Medulla oblongata (tissue), 1 donor: ENCODE results near the gene DMAC2.
"Not testable (repeated sequence)": the region's sequence is repeated elsewhere in the genome, so short reads cannot be mapped to it uniquely, and the experiment has no call there.

Source experiments
- DNase-seq: peaks from one replicate; pipeline ENCODE4 v3.0.0-alpha.2; 2015; ENCODE audit errors: extremely low spot score

The DMAC2 gene

DNA sequence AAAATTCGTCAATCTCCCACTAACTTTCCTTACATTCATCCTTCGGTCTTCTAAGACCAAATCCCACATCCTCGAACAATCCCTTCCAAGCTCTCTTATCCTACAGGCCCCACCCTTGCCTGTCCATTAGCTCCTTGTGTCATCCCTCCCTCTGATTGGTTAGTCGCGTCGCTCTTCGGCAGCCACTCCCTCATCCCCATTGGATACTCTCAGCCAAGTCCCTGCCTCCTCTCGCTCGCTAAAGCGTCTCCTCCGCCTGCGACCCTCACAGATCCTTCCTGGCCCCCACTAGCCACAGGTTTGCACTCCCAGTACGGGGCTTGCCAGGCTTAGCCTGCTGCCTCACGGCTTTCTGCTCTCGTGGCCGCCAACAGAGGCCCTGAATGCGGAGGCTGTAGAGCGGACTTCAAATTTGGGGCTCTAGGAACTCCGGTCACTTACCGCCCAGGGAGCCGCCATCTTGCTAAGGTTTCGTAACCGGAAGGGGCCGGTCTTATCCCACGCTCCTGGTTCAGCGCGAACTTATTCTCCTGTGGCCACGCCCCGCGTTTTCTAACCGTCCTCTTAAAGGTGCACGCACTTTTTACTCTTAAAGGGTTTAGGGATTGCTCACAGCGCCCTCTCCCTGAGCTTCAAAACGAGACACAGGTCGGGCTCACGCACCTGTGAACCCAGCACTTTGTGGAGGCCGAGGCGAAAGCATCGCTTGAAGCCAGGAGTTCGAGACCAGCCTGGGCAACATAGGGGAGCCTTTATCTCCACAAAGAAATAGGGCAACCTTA lies at the start of gene DMAC2:
TSS of gene DMAC2 (minus strand) at position 472 of the 782 bp plus-strand sequence. CDS start at position 459, 13 bp downstream.
- DNase-seq, result peak; percentile 98

GRCh38 chr19:41486953-41487352 lies 47.2 kb upstream of the DMAC2 start:
- not testable (repeated sequence) for DNase-seq

GRCh38 chr19:41484822-41485221 lies 45.1 kb upstream of the DMAC2 start:
- no peak for DNase-seq

DNA sequence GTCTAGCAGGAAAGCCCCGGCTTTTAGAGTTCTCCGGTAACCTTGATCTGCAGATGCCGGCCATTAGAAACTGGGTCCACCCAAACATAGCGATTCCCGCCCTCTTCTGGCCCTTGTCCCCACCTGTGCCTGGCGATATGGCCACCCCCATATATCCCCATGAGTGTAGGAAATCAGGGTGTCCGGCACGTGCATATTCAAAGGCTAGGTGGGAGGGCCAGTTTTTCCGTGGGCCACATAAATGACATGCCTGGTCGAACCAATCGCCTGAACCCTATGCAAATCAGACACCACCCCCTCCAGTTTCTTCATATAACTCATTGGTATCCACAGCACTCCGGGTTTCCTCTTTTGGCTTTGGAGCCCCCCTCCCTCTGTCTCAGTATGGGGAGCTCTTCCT lies 40.6 kb upstream of the DMAC2 start:
- DNase-seq, result no peak

DNA sequence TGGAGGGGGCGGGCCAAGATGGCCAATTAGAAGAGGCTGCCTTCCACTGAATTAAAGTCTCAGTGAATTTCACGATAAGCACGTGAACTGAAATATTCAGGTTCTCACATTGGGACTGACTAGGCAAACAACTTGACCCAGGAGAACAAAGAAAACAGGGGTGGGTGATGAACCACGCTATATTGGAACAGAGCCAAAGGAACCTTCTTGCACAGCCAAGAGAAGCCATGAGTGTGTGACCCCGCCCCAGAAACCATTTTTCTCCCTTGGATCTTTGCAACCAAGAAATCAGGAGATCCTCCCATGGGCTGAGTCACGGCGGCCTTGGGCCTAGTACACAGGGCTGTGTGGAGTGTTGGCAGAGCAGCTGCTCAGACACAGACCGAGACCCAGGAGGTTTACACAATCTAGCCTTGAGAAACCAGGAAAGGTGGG lies 40.1 kb upstream of the DMAC2 start:
- DNase-seq, result no peak

DNA sequence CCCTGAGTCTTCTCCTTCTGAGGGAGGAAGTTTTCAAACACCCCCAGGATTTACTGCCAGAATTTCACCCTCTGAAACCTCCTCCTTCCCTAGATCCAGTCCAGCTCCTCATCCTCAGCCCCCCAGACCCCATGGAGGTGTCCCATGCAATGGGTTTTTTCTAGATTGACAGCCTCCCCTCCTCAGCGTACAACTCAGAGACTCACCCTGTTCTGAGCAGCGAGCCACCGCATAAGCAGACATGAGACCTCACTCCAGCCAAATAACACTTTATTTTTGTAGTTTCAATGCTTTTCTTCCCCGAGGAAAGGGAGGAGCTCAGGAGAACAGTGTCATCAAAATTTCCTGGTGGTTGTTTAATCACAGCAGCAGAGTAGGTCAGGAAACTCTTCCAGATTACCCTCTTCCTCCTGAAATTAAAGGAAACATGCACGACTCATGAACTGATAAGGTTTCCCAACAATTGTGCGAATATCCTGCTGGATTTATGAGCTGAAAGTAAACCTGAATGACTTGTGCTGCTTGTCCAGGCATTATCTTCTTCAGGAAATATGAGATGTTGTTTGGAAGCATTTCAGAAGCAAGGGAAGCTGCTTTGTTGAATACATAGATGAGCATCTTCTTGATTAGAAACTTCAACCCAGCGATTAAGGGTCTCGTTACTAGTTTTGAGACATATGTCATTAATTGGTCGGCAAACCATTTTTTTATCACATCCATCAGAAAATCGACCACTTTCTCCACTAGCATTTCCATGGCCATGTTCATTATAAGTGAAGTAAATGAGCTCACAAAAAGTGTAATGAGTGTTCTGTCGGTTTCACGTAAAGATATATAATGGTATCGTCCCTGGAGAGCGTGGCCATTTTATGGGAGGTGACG lies 39.4 kb upstream of the DMAC2 start:
- no peak for DNase-seq

GRCh38 chr19:41478171-41478570 lies 38.5 kb upstream of the DMAC2 start:
- DNase-seq, result no peak

GRCh38 chr19:41476583-41476982 lies 36.9 kb upstream of the DMAC2 start:
- DNase-seq, result no peak

DNA sequence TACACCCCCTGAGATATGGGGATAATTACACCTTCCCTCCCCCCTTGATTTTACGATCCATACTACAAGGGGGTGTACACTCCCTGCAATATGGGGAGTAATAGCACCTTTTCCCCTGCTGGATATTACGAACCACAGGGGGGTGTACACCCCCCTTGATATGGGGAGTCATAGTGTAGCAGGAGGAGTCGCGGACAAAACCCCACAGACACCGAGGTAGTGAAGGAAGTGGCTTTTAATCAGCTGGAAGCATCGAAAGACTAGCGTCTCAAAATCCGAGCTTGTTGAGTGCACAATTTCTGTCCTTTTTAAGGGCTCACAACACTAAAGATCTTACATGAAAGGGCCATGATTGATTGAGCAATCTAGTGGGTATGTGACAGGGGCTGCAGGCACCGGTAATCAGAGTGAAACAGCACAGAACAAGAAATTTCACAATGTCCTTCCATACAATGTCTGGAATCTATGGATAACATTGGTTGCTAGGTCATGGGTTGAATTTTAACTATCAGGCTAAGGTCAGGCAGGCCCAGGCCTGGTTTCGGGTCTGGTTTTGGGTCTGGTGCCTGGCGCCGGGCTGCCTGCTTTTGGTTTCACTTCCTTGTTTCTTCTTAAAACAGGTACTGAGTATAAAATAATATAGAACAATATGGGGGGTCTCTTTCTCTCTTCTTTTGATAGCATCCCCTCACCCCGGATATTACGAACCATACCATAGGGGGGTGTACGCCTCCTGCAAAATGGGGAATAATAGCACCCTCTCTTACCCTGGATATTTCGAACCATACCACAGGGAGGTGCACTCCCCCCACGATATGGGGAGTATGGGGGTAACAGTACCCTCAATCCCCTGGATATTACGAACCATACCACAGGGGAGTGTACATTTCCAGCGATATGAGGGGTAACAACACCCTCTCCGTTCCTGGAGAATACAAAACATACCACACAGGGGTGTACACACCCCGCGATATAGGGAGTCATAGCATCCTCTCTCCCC lies 23.8 kb upstream of the DMAC2 start:
- not testable (repeated sequence) for DNase-seq

DNA sequence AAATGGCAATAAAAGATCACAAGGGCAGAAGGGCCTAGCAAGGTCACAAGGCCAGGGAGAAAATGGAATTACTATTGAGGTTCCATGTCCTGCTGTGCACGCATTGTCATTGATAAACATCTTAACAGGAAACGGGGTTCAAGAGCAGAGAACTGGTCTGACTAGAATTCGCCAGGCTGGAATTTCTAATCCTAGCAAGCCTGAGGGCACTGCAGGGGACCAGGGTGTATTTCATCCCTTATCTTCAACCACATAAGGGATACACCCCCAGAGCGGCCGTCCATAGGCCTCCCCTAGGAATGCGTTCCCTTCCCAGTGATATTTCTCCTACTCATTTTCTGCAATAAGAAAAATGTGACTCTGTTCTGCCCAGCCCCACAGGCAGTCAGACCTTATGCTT lies 22.8 kb upstream of the DMAC2 start:
- no peak for DNase-seq

- DNase-seq, result no peak
Observed at GRCh38 chr19:41457241-41457640, 17.5 kb upstream of the DMAC2 start.

- DNase-seq, result no peak
Observed at GRCh38 chr19:41456342-41456918, 16.7 kb upstream of the DMAC2 start.

GRCh38 chr19:41455936-41456335 lies 16.2 kb upstream of the DMAC2 start:
- no peak for DNase-seq

GRCh38 chr19:41452584-41453275 lies 13.0 kb upstream of the DMAC2 start:
- DNase-seq, result no peak

DNA sequence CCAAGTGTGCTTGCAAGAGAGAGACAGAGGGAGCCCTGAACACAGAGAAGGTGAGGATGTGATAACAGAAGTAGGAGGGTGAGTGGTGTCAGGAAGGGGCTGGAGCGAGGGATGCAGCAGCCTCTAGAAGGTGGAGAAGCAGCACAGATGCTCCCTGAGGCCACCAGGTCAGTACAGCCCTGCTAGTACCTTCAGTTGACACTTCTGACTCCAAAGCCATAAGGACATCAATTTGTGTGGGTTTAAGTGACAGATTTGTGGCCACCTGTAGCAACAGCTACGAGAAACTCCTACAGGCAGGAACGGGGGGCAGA lies 10.1 kb upstream of the DMAC2 start:
- no peak for DNase-seq

GRCh38 chr19:41449079-41449864 lies 9.6 kb upstream of the DMAC2 start:
- peak; percentile 83 for DNase-seq

GRCh38 chr19:41447732-41448332 lies 8.1 kb upstream of the DMAC2 start:
- DNase-seq, result no peak

- DNase-seq, result no peak
Observed at GRCh38 chr19:41445575-41445974, 5.9 kb upstream of the DMAC2 start.

GRCh38 chr19:41443813-41444455 lies 4.2 kb upstream of the DMAC2 start:
- DNase-seq, result no peak
